ENCODE measurements around the gene RAPGEF2. TPM values are rescaled to one million over a fixed set of nuclear protein-coding genes. Genes with fewer than 3 reads are reported as not detected.

RAPGEF2 gene
- total and polyA plus RNA-seq, 2 of the 8 experiments (the other 6 are each of a cell fraction or from before 2014, with no cell fraction given) = 24.4 to 48.6 TPM

DNA sequence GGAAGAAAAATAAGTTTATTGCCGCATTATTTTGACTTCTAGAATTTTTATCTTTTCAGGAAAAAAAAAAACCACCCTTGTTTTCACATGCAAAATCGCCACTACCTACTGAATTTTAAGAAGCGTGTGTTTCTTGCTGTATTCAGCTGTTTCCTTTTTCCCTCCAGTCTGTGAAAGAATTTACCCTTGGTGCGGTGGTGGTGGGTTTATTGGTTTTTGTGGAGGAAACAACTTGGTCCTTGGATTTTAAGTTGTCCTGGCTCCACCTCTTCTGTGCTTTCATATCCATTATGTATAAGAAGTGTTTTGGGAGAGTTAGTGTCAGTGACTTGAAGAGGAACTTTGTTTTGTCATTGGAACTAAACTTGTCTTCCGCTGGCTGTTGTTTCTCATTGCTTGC lies 8.1 kb downstream of the RAPGEF2 start (continued):
- TF ChIP-seq RFX5 (IDR thresholded peaks at IDR 0.05; ENCODE audit: borderline replicate concordance, low read depth, low read length) (no peak), SIX5 (IDR thresholded peaks at IDR 0.05; ENCODE audit: low read depth, low read length) (no peak), KDM1A (IDR thresholded peaks at IDR 0.05; ENCODE audit: borderline replicate concordance, low read length) (no peak), KDM5A (IDR thresholded peaks at IDR 0.05; ENCODE audit: low read length) (no peak)

Data from H1 (cell line).